Activated CD4-positive, alpha-beta T cell treated with anti-CD3 and anti-CD28 coated beads, Interleukin-2, amount 10 ng/mL, durations not matched to agents 7 days and 5 days (primary cell): ENCODE measurements around the gene HSF4. TPM values are rescaled to one million over a fixed set of nuclear protein-coding genes. Genes with fewer than 3 reads are reported as not detected.

Experiments used
- CTCF ChIA-PET: fragments of 350-600 bp; sonication (Branson Sonifier 250); formaldehyde crosslinking; loops from one replicate; lab custom pipeline; 2021; ENCODE audit warnings: antibody characterized with exemption; lab: Charles Lee
- POLR2A ChIA-PET: fragments of 350-600 bp; sonication (Branson Sonifier 250); formaldehyde crosslinking; loops from one replicate; lab custom pipeline; 2021; ENCODE audit warnings: antibody characterized with exemption; lab: Charles Lee
- DNase-seq: peaks from one replicate; pipeline ENCODE4 v3.0.0-alpha.2; 2020
- H3K27ac Mint-ChIP-seq: one replicate; pipeline ENCODE4 v1.8.0; 2021; ENCODE audit warnings: mild to moderate bottlenecking, moderate library complexity, mixed read lengths
- H3K27me3 Mint-ChIP-seq: one replicate; pipeline ENCODE4 v1.8.0; 2021; ENCODE audit warnings: mixed read lengths
- H3K36me3 Mint-ChIP-seq: one replicate; pipeline ENCODE4 v1.8.0; 2021; ENCODE audit warnings: low read depth, mixed read lengths
- H3K4me1 Mint-ChIP-seq: one replicate; pipeline ENCODE4 v1.8.0; 2021; ENCODE audit warnings: mixed read lengths
- H3K4me3 Mint-ChIP-seq: one replicate; pipeline ENCODE4 v1.8.0; 2021; ENCODE audit warnings: mild to moderate bottlenecking, moderate library complexity, mixed read lengths
- H3K9me3 Mint-ChIP-seq: one replicate; pipeline ENCODE4 v1.8.0; 2021; ENCODE audit warnings: mixed read lengths
- total RNA-seq, 2 experiments: library from RNA; stranded (reverse); gene quantifications; one replicate each; pipeline ENCODE4 v1.2.3, GENCODE V29; 2021

HSF4 gene
- total RNA-seq, 2 experiments from 2014 or later = 49.6 to 58.1 TPM

- no peak overlapping the region for H3K27ac Mint-ChIP-seq
- peak; percentile 54 for DNase-seq
- ChIA-PET POLR2A (interaction anchor here (0.7 kb wide), 1 partner anchor 211 kb away, joined by 3 read pairs; no protein-coding TSS in a partner anchor), CTCF (interaction anchor here (0.5 to 8.0 kb wide), 17 partner anchors 8 to 917 kb away, joined by 3 to 137 read pairs (median 4); partner anchors contain the start of genes B3GNT9, MATCAP1, NOL3 and TMEM208)
- peaks cover 42% of the 10 kb centered on the region for H3K27me3 Mint-ChIP-seq
- H3K4me1 Mint-ChIP-seq = peaks cover 43% of the 10 kb centered on the region
- peak overlapping the region; percentile 34 for H3K4me3 Mint-ChIP-seq
- H3K36me3 Mint-ChIP-seq = peaks cover 20% of the 10 kb centered on the region
- H3K9me3 Mint-ChIP-seq = no peaks in the 10 kb centered on the region
Observed at GRCh38 chr16:67163164-67163998, 1.2 kb upstream of the HSF4 start.

GRCh38 chr16:67163999-67164558 is 466 bp upstream of the HSF4 start:
- ChIA-PET POLR2A (no interaction called here), CTCF (interaction anchor here (1.0 to 8.0 kb wide), 8 partner anchors 8 to 200 kb away, joined by 3 to 137 read pairs (median 10); partner anchors contain the start of genes MATCAP1 and NOL3)
- peak overlapping the region; percentile 50 for H3K27ac Mint-ChIP-seq
- H3K9me3 Mint-ChIP-seq = no peaks in the 10 kb centered on the region
- H3K4me3 Mint-ChIP-seq = peak overlapping the region; percentile 34
- H3K27me3 Mint-ChIP-seq = peaks cover 44% of the 10 kb centered on the region
- H3K36me3 Mint-ChIP-seq = peaks cover 20% of the 10 kb centered on the region
- peaks cover 38% of the 10 kb centered on the region for H3K4me1 Mint-ChIP-seq
- DNase-seq = no peak

GRCh38 chr16:67165121-67166078 is 855 bp downstream of the HSF4 start:
- H3K27ac Mint-ChIP-seq = peak overlapping the region; percentile 46
- ChIA-PET CTCF (interaction anchor here (0.9 to 6.1 kb wide), 5 partner anchors 8 to 147 kb away, joined by 3 to 31 read pairs (median 10); no protein-coding TSS in a partner anchor), POLR2A (no interaction called here)
- H3K36me3 Mint-ChIP-seq = peaks cover 20% of the 10 kb centered on the region
- H3K4me1 Mint-ChIP-seq = peaks cover 45% of the 10 kb centered on the region
- H3K9me3 Mint-ChIP-seq = no peaks in the 10 kb centered on the region
- H3K27me3 Mint-ChIP-seq = peaks cover 50% of the 10 kb centered on the region
- peak overlapping the region; percentile 30 for H3K4me3 Mint-ChIP-seq
- DNase-seq = no peak

- no peak overlapping the region for H3K27ac Mint-ChIP-seq
- ChIA-PET POLR2A (no interaction called here), CTCF (interaction anchor here (2.8 to 6.1 kb wide), 2 partner anchors 11 to 148 kb away, joined by 12 to 31 read pairs; no protein-coding TSS in a partner anchor)
- DNase-seq = no peak
- peaks cover 47% of the 10 kb centered on the region for H3K4me1 Mint-ChIP-seq
- H3K36me3 Mint-ChIP-seq = peaks cover 15% of the 10 kb centered on the region
- H3K27me3 Mint-ChIP-seq = peaks cover 52% of the 10 kb centered on the region
- H3K4me3 Mint-ChIP-seq = no peak overlapping the region
- no peaks in the 10 kb centered on the region for H3K9me3 Mint-ChIP-seq
Observed at GRCh38 chr16:67166110-67166547, 1.6 kb downstream of the HSF4 start.

GRCh38 chr16:67166598-67167168 is 2.1 kb downstream of the HSF4 start:
- Mint-ChIP-seq H3K9me3 (no peaks in the 10 kb centered on the region), H3K27me3 (peaks cover 58% of the 10 kb centered on the region), H3K4me1 (peaks cover 47% of the 10 kb centered on the region), H3K27ac (no peak overlapping the region), H3K4me3 (no peak overlapping the region), H3K36me3 (peaks cover 15% of the 10 kb centered on the region)
- no peak for DNase-seq
- POLR2A ChIA-PET = no interaction called here
- CTCF ChIA-PET = interaction anchor here (0.8 to 11.2 kb wide), 5 partner anchors 7 to 206 kb away, joined by 3 to 137 read pairs (median 12); partner anchors contain the start of genes CES3, FBXL8 and TRADD

GRCh38 chr16:67167588-67167987 is 3.0 kb downstream of the HSF4 start:
- H3K36me3 Mint-ChIP-seq = peaks cover 12% of the 10 kb centered on the region
- CTCF ChIA-PET = interaction anchor here (0.8 to 11.2 kb wide), 4 partner anchors 8 to 207 kb away, joined by 3 to 137 read pairs (median 17); partner anchors contain the start of genes CES3, FBXL8 and TRADD
- peaks cover 43% of the 10 kb centered on the region for H3K4me1 Mint-ChIP-seq
- POLR2A ChIA-PET = no interaction called here
- H3K9me3 Mint-ChIP-seq = no peaks in the 10 kb centered on the region
- no peak overlapping the region for H3K27ac Mint-ChIP-seq
- no peak overlapping the region for H3K4me3 Mint-ChIP-seq
- peaks cover 61% of the 10 kb centered on the region for H3K27me3 Mint-ChIP-seq
- DNase-seq = no peak

- H3K4me3 Mint-ChIP-seq = no peak overlapping the region
- no peak overlapping the region for H3K27ac Mint-ChIP-seq
- no peak for DNase-seq
- ChIA-PET POLR2A (no interaction called here), CTCF (interaction anchor here (1.0 to 11.2 kb wide), 7 partner anchors 8 to 216 kb away, joined by 3 to 137 read pairs (median 6); partner anchors contain the start of genes FBXL8, FHOD1 and TRADD)
- no peaks in the 10 kb centered on the region for H3K9me3 Mint-ChIP-seq
- H3K4me1 Mint-ChIP-seq = peaks cover 48% of the 10 kb centered on the region
- peaks cover 69% of the 10 kb centered on the region for H3K27me3 Mint-ChIP-seq
- H3K36me3 Mint-ChIP-seq = peaks cover 17% of the 10 kb centered on the region
Observed at GRCh38 chr16:67169011-67169451, 4.5 kb downstream of the HSF4 start.

- CTCF ChIA-PET = interaction anchor here (0.7 to 11.2 kb wide), 9 partner anchors 10 to 216 kb away, joined by 3 to 137 read pairs (median 6); partner anchors contain the start of genes FBXL8, FHOD1 and TRADD
- H3K36me3 Mint-ChIP-seq = peaks cover 17% of the 10 kb centered on the region
- H3K4me3 Mint-ChIP-seq = peak overlapping the region; percentile 59
- DNase-seq = peak; percentile 47
- peaks cover 47% of the 10 kb centered on the region for H3K4me1 Mint-ChIP-seq
- H3K27ac Mint-ChIP-seq = no peak overlapping the region
- no peaks in the 10 kb centered on the region for H3K9me3 Mint-ChIP-seq
- peaks cover 66% of the 10 kb centered on the region for H3K27me3 Mint-ChIP-seq
- POLR2A ChIA-PET = no interaction called here
Observed at GRCh38 chr16:67169642-67170167, 5.2 kb downstream of the HSF4 start.

- CTCF ChIA-PET = interaction anchor here (0.7 to 11.2 kb wide), 8 partner anchors 10 to 217 kb away, joined by 3 to 137 read pairs (median 5); partner anchors contain the start of genes FBXL8, FHOD1 and TRADD
- POLR2A ChIA-PET = interaction anchor here (1.0 kb wide), 1 partner anchor 12 kb away, joined by 3 read pairs; no protein-coding TSS in a partner anchor
- Mint-ChIP-seq H3K27me3 (peaks cover 60% of the 10 kb centered on the region), H3K9me3 (no peaks in the 10 kb centered on the region), H3K36me3 (peaks cover 17% of the 10 kb centered on the region), H3K4me1 (peaks cover 46% of the 10 kb centered on the region), H3K27ac (no peak within 1 kb of the TSS), H3K4me3 (peak within 1 kb of the TSS; percentile 59)
- DNase-seq = peak; percentile 46
Observed at GRCh38 chr16:67170168-67170948, 5.8 kb downstream of the HSF4 start, which contains the start of gene NOL3. Gene NOL3 (plus strand): TSS chr16:67170538.

GRCh38 chr16:67170949-67171649 is 6.6 kb downstream of the HSF4 start:
- Mint-ChIP-seq H3K27me3 (peaks cover 58% of the 10 kb centered on the region), H3K4me3 (peak overlapping the region; percentile 35), H3K4me1 (peaks cover 45% of the 10 kb centered on the region), H3K27ac (no peak overlapping the region), H3K9me3 (no peaks in the 10 kb centered on the region), H3K36me3 (peaks cover 17% of the 10 kb centered on the region)
- ChIA-PET CTCF (interaction anchor here (0.8 to 11.2 kb wide), 8 partner anchors 10 to 218 kb away, joined by 3 to 137 read pairs (median 5); partner anchors contain the start of genes FBXL8, FHOD1 and TRADD), POLR2A (interaction anchor here (1.0 kb wide), 1 partner anchor 12 kb away, joined by 3 read pairs; no protein-coding TSS in a partner anchor)
- DNase-seq = no peak
